A549 (cell line): Measurements from ENCODE around the gene LLGL2.

Source experiments
- BHLHE40 ChIP-seq: IDR thresholded peaks from 2 replicates; pipeline ENCODE4 v1.6.1; 2012; ENCODE audit warnings: low read depth, low read length, inconsistent platforms
- EP300 ChIP-seq, 2 experiments: fragments of >200 bp; sonication (Bioruptor Twin); formaldehyde crosslinking; IDR thresholded peaks; 2 replicates in 1 of 2; 3 replicates in 1 of 2; pipeline ENCODE4 v1.6.1; 2016 to 2017
- HDAC2 ChIP-seq: fragments of 200-600 bp; sonication (generic); IDR thresholded peaks from 2 replicates; pipeline ENCODE4 v1.6.1; 2016
- POLR2A ChIP-seq: IDR thresholded peaks from 2 replicates; pipeline ENCODE4 v1.6.1; 2012; ENCODE audit warnings: mild to moderate bottlenecking, low read length
- RNF2 ChIP-seq: fragments of 200-600 bp; sonication (generic); IDR thresholded peaks from 2 replicates; pipeline ENCODE4 v1.6.1; 2016; ENCODE audit warnings: low read depth, mild to moderate bottlenecking, antibody characterized with exemption, moderate library complexity, borderline replicate concordance
- TF ChIP-seq, protein P1 (sequence below): fragments of 200-600 bp; sonication (generic); IDR thresholded peaks from 2 replicates; pipeline ENCODE4 v1.6.1; 2016; ENCODE audit warnings: antibody characterized with exemption, mild to moderate bottlenecking, moderate library complexity
- TF ChIP-seq, protein P2 (sequence below): fragments of >200 bp; sonication (Bioruptor Twin); formaldehyde crosslinking; IDR thresholded peaks from 3 replicates; pipeline ENCODE4 v1.5.1; 2016
- TF ChIP-seq, protein P3 (sequence below): IDR thresholded peaks from 2 replicates; pipeline ENCODE4 v1.6.1; 2012

DNA sequence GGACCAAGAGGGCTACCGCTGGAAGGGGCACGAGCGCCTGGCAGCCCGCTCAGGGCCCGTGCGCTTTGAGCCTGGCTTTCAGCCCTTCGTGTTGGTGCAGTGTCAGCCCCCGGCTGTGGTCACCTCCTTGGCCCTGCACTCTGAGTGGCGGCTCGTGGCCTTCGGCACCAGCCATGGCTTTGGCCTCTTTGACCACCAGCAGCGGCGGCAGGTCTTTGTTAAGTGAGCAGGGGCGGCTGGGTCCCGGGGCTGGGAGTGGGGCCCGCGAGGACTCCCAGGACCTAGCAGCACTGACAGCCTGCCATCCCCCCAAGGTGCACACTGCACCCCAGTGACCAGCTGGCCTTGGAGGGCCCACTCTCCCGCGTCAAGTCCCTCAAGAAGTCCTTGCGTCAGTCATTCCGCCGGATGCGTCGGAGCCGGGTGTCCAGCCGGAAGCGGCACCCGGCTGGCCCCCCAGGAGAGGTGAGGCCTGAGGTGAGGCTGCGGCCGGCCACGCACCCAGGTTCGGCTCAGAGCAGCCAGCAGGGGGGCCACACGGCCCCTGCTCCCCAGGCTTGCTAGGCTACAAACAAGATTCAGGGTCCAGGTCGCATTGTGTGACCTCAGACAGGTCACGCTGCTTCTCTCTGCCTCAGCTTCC is 44.7 kb downstream of the LLGL2 start:
- TF ChIP-seq, protein P1, sequence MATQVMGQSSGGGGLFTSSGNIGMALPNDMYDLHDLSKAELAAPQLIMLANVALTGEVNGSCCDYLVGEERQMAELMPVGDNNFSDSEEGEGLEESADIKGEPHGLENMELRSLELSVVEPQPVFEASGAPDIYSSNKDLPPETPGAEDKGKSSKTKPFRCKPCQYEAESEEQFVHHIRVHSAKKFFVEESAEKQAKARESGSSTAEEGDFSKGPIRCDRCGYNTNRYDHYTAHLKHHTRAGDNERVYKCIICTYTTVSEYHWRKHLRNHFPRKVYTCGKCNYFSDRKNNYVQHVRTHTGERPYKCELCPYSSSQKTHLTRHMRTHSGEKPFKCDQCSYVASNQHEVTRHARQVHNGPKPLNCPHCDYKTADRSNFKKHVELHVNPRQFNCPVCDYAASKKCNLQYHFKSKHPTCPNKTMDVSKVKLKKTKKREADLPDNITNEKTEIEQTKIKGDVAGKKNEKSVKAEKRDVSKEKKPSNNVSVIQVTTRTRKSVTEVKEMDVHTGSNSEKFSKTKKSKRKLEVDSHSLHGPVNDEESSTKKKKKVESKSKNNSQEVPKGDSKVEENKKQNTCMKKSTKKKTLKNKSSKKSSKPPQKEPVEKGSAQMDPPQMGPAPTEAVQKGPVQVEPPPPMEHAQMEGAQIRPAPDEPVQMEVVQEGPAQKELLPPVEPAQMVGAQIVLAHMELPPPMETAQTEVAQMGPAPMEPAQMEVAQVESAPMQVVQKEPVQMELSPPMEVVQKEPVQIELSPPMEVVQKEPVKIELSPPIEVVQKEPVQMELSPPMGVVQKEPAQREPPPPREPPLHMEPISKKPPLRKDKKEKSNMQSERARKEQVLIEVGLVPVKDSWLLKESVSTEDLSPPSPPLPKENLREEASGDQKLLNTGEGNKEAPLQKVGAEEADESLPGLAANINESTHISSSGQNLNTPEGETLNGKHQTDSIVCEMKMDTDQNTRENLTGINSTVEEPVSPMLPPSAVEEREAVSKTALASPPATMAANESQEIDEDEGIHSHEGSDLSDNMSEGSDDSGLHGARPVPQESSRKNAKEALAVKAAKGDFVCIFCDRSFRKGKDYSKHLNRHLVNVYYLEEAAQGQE = no peak
- TF ChIP-seq, protein P2, sequence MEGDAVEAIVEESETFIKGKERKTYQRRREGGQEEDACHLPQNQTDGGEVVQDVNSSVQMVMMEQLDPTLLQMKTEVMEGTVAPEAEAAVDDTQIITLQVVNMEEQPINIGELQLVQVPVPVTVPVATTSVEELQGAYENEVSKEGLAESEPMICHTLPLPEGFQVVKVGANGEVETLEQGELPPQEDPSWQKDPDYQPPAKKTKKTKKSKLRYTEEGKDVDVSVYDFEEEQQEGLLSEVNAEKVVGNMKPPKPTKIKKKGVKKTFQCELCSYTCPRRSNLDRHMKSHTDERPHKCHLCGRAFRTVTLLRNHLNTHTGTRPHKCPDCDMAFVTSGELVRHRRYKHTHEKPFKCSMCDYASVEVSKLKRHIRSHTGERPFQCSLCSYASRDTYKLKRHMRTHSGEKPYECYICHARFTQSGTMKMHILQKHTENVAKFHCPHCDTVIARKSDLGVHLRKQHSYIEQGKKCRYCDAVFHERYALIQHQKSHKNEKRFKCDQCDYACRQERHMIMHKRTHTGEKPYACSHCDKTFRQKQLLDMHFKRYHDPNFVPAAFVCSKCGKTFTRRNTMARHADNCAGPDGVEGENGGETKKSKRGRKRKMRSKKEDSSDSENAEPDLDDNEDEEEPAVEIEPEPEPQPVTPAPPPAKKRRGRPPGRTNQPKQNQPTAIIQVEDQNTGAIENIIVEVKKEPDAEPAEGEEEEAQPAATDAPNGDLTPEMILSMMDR = no peak
- TF ChIP-seq EP300 (IDR thresholded peaks at IDR 0.05) = no peak
- TF ChIP-seq RNF2 = no peak
- TF ChIP-seq, protein P3, sequence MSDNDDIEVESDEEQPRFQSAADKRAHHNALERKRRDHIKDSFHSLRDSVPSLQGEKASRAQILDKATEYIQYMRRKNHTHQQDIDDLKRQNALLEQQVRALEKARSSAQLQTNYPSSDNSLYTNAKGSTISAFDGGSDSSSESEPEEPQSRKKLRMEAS = no peak
- no peak for TF ChIP-seq POLR2A
- TF ChIP-seq HDAC2 = no peak
- TF ChIP-seq BHLHE40 = no peak
